H1 (cell line): ENCODE data around the gene CDC42.

ENCODE experiments used
- CHD2 ChIP-seq: IDR thresholded peaks from 2 replicates; pipeline ENCODE4 v1.6.1; 2012; ENCODE audit warnings: low read length, improper control_type of control experiment
- CTCF ChIP-seq, 3 experiments: IDR thresholded peaks; 1 replicate in 2 of 3; 2 replicates in 1 of 3; pipeline versions ENCODE4 v1.5.1 to v1.6.1; 2011; ENCODE audit warnings: low read length in 3 of 3, mild to moderate bottlenecking in 3 of 3, inconsistent platforms in 2 of 3, low read depth in 1 of 3, moderate library complexity in 1 of 3; ENCODE audit not compliant: insufficient read depth in 1 of 3; ENCODE audit errors: control extremely low read depth in 1 of 3
- EGR1 ChIP-seq: IDR thresholded peaks from 2 replicates; pipeline ENCODE4 v1.6.1; 2011; ENCODE audit warnings: low read depth, low read length, borderline replicate concordance
- EZH2 ChIP-seq: fragments of 200-600 bp; sonication (generic); IDR thresholded peaks from 2 replicates; pipeline ENCODE4 v1.7.1; 2012; ENCODE audit warnings: low read depth, mild to moderate bottlenecking, moderate library complexity, low read length, inconsistent platforms; ENCODE audit not compliant: severe bottlenecking
- GABPA ChIP-seq: IDR thresholded peaks from 2 replicates; pipeline ENCODE4 v1.6.1; 2011; ENCODE audit warnings: mild to moderate bottlenecking, low read length, moderate library complexity, borderline replicate concordance; ENCODE audit not compliant: insufficient read depth
- KDM1A ChIP-seq: fragments of 200-600, 300-600 bp; sonication (generic); IDR thresholded peaks from 2 replicates; pipeline ENCODE4 v1.7.1; 2016; ENCODE audit warnings: mild to moderate bottlenecking, low read length, borderline replicate concordance
- MAFK ChIP-seq: IDR thresholded peaks from 2 replicates; pipeline ENCODE4 v1.6.1; 2012; ENCODE audit warnings: low read depth, mild to moderate bottlenecking, improper control_type of control experiment, low read length
- NRF1 ChIP-seq: IDR thresholded peaks from 2 replicates; pipeline ENCODE4 v1.6.1; 2011; ENCODE audit warnings: mild to moderate bottlenecking, low read depth, low read length, improper control_type of control experiment
- POLR2A ChIP-seq, 2 experiments: IDR thresholded peaks; 1 replicate in 1 of 2; 2 replicates in 1 of 2; pipeline ENCODE4 v1.6.1; 2011; ENCODE audit warnings: low read depth in 2 of 2, low read length in 2 of 2, mild to moderate bottlenecking in 2 of 2; ENCODE audit errors: control extremely low read depth in 1 of 2
- RAD21 ChIP-seq, 2 experiments: IDR thresholded peaks in 1 of 2; conservative IDR thresholded peaks in 1 of 2; 2 replicates each; pipeline ENCODE4 v1.6.1; 2011; ENCODE audit warnings: low read depth in 2 of 2, low read length in 2 of 2, improper control_type of control experiment in 1 of 2, inconsistent platforms in 1 of 2, mild to moderate bottlenecking in 1 of 2, moderate library complexity in 1 of 2
- TBP ChIP-seq: IDR thresholded peaks from 2 replicates; pipeline ENCODE4 v1.6.1; 2011; ENCODE audit warnings: low read depth, low read length, improper control_type of control experiment

DNA sequence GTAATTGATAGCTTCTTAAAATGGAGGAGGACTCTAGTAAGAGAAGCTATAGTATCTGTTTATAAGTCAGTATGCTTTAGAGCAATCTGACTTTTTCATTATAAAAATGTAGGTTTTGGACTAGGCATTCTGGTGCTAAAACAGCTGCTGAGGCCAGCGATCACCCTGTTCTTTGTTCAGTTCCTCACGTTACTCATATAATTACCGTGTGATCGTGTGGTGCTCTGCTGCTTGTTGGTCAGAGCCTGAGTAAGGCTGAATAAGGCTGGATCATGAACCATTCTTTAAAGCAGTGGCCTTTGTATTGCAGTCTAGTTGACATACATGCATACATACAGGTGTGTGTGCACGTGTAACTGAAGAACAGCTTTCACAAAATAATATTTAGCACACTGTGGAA lies 25.2 kb downstream of the CDC42 start:
- TF ChIP-seq POLR2A (IDR thresholded peaks at IDR 0.05; ENCODE audit: control extremely low read depth in 1 of 2, low read depth in 2 of 2, low read length in 2 of 2) (no peak), EZH2 (no peak), EGR1 (no peak), RAD21 (IDR thresholded peaks at IDR 0.05 in 1 of 2, conservative IDR thresholded peaks at IDR 0.05 in 1 of 2; ENCODE audit: low read depth in 2 of 2, low read length in 2 of 2) (no peak), NRF1 (no peak), CTCF (IDR thresholded peaks at IDR 0.05; ENCODE audit: control extremely low read depth in 1 of 3, insufficient read depth in 1 of 3, low read depth in 1 of 3, low read length in 3 of 3) (no peak), MAFK (no peak), CHD2 (no peak), KDM1A (no peak), GABPA (no peak), TBP (no peak)
